AG04450 (cell line): Measurements from ENCODE around the gene APBB2. TPM values are rescaled to one million over a fixed set of nuclear protein-coding genes. Genes with fewer than 3 reads are reported as not detected.

Experiments
- CTCF ChIA-PET: fragments of 300-600, 350-600 bp; formaldehyde crosslinking; extraction: SDS; loops from one replicate; lab custom pipeline; 2022; ENCODE audit warnings: antibody characterized with exemption, inconsistent platforms; lab: Charles Lee
- POLR2A ChIA-PET: fragments of 350-600 bp; formaldehyde crosslinking; extraction: SDS; loops from one replicate; lab custom pipeline; 2021; ENCODE audit warnings: antibody characterized with exemption, inconsistent platforms; lab: Yijun Ruan, JAX
- DNase-seq: peaks from one replicate; pipeline ENCODE4 v3.0.0-alpha.2; 2011; ENCODE audit warnings: low read depth, low spot score
- H3K27ac ChIP-seq: one replicate; pipeline ENCODE4 v1.5.1; 2012; ENCODE audit warnings: low read depth, low read length, control low read depth
- H3K27me3 ChIP-seq: one replicate; pipeline ENCODE4 v1.6.0; 2012; ENCODE audit warnings: low read length; ENCODE audit not compliant: control insufficient read depth, insufficient read depth
- H3K4me3 ChIP-seq: 2 replicates; pipeline ENCODE4 v1.5.1; 2011; ENCODE audit warnings: mild to moderate bottlenecking, low read depth, low read length, control low read depth
- H3K9me3 ChIP-seq: 2 replicates; pipeline ENCODE4 v1.5.1; 2012; ENCODE audit warnings: low read length; ENCODE audit not compliant: control insufficient read depth, insufficient read depth
- CTCF ChIP-seq: IDR thresholded peaks from 2 replicates; pipeline ENCODE4 v1.5.1; 2011; ENCODE audit warnings: low read depth, low read length, control low read depth, inconsistent platforms
- polyA plus RNA-seq: library from polyadenylated mRNA; depleted of rRNA; stranded (reverse); fragments of >200 nt; gene quantifications from 2 replicates; pipeline ENCODE4 v1.2.3, GENCODE V29; 2011

The APBB2 gene
- polyA plus RNA-seq, 1 experiment: 52.7 TPM

GRCh38 chr4:40812856-40813255, 401.5 kb downstream of the APBB2 start:
- DNase-seq: no peak
- no peak overlapping the region for H3K27ac ChIP-seq
- no peak overlapping the region for H3K4me3 ChIP-seq
- no peaks in the 10 kb centered on the region for H3K27me3 ChIP-seq
- ChIA-PET CTCF (interaction anchor here (0.6 to 1.0 kb wide), 3 partner anchors 28 to 663 kb away, joined by 3 to 7 read pairs (median 4); no protein-coding TSS in a partner anchor), POLR2A (no interaction called here)
- no peak for TF ChIP-seq CTCF
- no peaks in the 10 kb centered on the region for H3K9me3 ChIP-seq

DNA sequence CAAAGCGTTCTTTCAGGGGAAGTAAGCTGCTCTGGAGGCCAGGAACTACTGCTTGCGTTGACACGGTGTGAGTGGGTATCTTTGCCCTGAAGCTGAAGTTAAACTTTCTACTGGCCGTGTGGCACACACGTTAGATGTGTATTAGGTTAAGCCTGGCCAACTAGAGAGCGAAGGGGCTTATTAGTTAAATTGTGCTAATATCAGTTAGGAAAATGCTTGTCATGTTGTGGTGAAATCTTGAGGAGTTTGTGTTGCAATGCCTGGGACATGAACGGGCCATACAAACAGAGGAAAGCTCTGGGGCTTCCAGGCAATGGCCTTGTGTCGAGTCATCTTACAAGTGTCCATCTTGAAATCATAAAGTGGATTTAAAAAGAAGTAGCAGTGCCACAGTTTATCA, 402.0 kb downstream of the APBB2 start:
- no peaks in the 10 kb centered on the region for H3K27me3 ChIP-seq
- POLR2A ChIA-PET: no interaction called here
- no peak for TF ChIP-seq CTCF
- H3K27ac ChIP-seq: no peak overlapping the region
- H3K9me3 ChIP-seq: no peaks in the 10 kb centered on the region
- CTCF ChIA-PET: interaction anchor here (0.6 to 1.0 kb wide), 3 partner anchors 29 to 663 kb away, joined by 3 to 4 read pairs (median 3); no protein-coding TSS in a partner anchor
- no peak for DNase-seq
- H3K4me3 ChIP-seq: no peak overlapping the region

GRCh38 chr4:40811956-40812355, 402.4 kb downstream of the APBB2 start:
- no peak for TF ChIP-seq CTCF
- no peak for DNase-seq
- no peaks in the 10 kb centered on the region for H3K9me3 ChIP-seq
- no peak overlapping the region for H3K27ac ChIP-seq
- ChIA-PET POLR2A (no interaction called here), CTCF (interaction anchor here (0.7 to 1.0 kb wide), 2 partner anchors 29 to 86 kb away, joined by 3 to 4 read pairs; no protein-coding TSS in a partner anchor)
- H3K27me3 ChIP-seq: no peaks in the 10 kb centered on the region
- no peak overlapping the region for H3K4me3 ChIP-seq

- TF ChIP-seq CTCF: no peak
- CTCF ChIA-PET: no interaction called here
- no peak overlapping the region for H3K27ac ChIP-seq
- no peaks in the 10 kb centered on the region for H3K27me3 ChIP-seq
- no peak overlapping the region for H3K4me3 ChIP-seq
- no peak for DNase-seq
- H3K9me3 ChIP-seq: no peaks in the 10 kb centered on the region
- POLR2A ChIA-PET: no interaction called here
These were observed 405.4 kb downstream of the APBB2 start for GRCh38 chr4:40808926-40809457.

- no peak for TF ChIP-seq CTCF
- CTCF ChIA-PET: no interaction called here
- no peaks in the 10 kb centered on the region for H3K27me3 ChIP-seq
- H3K4me3 ChIP-seq: no peak overlapping the region
- no peaks in the 10 kb centered on the region for H3K9me3 ChIP-seq
- DNase-seq: no peak
- no peak overlapping the region for H3K27ac ChIP-seq
- POLR2A ChIA-PET: no interaction called here
These were observed 409.7 kb downstream of the APBB2 start for GRCh38 chr4:40804598-40804997.
